ENCODE measurements around the gene PRELP. TPM values are rescaled to one million over a fixed set of nuclear protein-coding genes. Genes with fewer than 3 reads are reported as not detected.
A peak's percentile ranks its signal among the peaks of the same experiment; 100 is the strongest.
"Not testable (repeated sequence)": the region's sequence is repeated elsewhere in the genome, so short reads cannot be mapped to it uniquely, and the experiment has no call there.

The PRELP gene
- total and polyA plus RNA-seq, 9 of the 15 experiments (the other 6 are each of a cell fraction or from before 2014, with no cell fraction given), result 0.04 TPM; not detected in 8

- TF ChIP-seq E2F3 (CRISPR knock-in tag; IDR thresholded peaks at IDR 0.05), result no peak
- no peak for TF ChIP-seq PURB (CRISPR knock-in tag; IDR thresholded peaks at IDR 0.05; ENCODE audit: low read depth)
- no peak for TF ChIP-seq KDM2B (CRISPR knock-in tag; IDR thresholded peaks at IDR 0.05)
- TF ChIP-seq POU5F1 (IDR thresholded peaks at IDR 0.05; ENCODE audit: borderline replicate concordance, low read depth, low read length, partially characterized antibody), result no peak
- TF ChIP-seq JUN (IDR thresholded peaks at IDR 0.05; ENCODE audit: borderline replicate concordance, low read depth, low read length), result no peak
- no peak for TF ChIP-seq JUN (CRISPR knock-in tag; IDR thresholded peaks at IDR 0.05; ENCODE audit: borderline replicate concordance)
Measured at GRCh38 chr1:203517426-203518110, 42.0 kb downstream of the PRELP start (continued).

GRCh38 chr1:203518139-203518538 lies 42.5 kb downstream of the PRELP start:
- H3K4me1 ChIP-seq (replicated peaks in 1 of 2; ENCODE audit: control insufficient read depth in 2 of 2, insufficient read depth in 2 of 2, low read length in 2 of 2); ATAC-seq; H3K9me1 ChIP-seq (ENCODE audit: control insufficient read depth, insufficient read depth, low read length); CTCF ChIA-PET (ENCODE audit: low intra/inter-chr PET ratio); FAIRE-seq; H2AFZ ChIP-seq (ENCODE audit: low read depth, low read length); H3K9me3 ChIP-seq (replicated peaks; ENCODE audit: control insufficient read depth, insufficient read depth, low read depth, low read length); H3K36me3 ChIP-seq (ENCODE audit: control insufficient read depth, insufficient read depth, low read length); H3K9ac ChIP-seq (ENCODE audit: insufficient read depth in 1 of 2, low read depth in 2 of 2, low read length in 2 of 2); H3K4me3 ChIP-seq; intact Hi-C loops (cut with micrococcal nuclease); H3K4me2 ChIP-seq (ENCODE audit: insufficient read depth, low read length); DNase-seq (ENCODE audit: extremely low read depth in 1 of 4, low spot score in 3 of 4); H3K27ac ChIP-seq (ENCODE audit: extremely low read depth, low read depth, low read length); in situ Hi-C loops (cut with MboI); BruUV-seq (replicated peaks); H3K79me2 ChIP-seq (ENCODE audit: control insufficient read depth, insufficient read depth, low read length): not testable (repeated sequence)
- Histone ChIP-seq H4K20me1 (replicated peaks; ENCODE audit: control insufficient read depth, insufficient read depth, low read length) (peaks cover 17% of the 10 kb centered on the region), H3K27me3 (ENCODE audit: control insufficient read depth in 2 of 2, insufficient read depth in 2 of 2, low read length in 2 of 2) (peaks cover 56 to 97% of the 10 kb centered on the region in 2 experiments)
- POLR2A ChIA-PET, result interaction anchor here (0.9 to 1.3 kb wide), 2 partner anchors 9 to 31 kb away, joined by 3 read pairs; no protein-coding TSS in a partner anchor
- WGBS (ENCODE audit: insufficient coverage, low coverage, missing lambda C conversion rate), result 0% methylated on average over 4 of the region's 4 CpGs
- 0 out of 2 replicates have a peak, but pooled peaks have one; percentile 25 for TF ChIP-seq ZNF121 (CRISPR knock-in tag; conservative IDR thresholded peaks at IDR 0.05)
